ENCODE data around the gene ZNF615.
"Not testable (repeated sequence)": the region's sequence is repeated elsewhere in the genome, so short reads cannot be mapped to it uniquely, and the experiment has no call there.

Gene ZNF615

GRCh38 chr19:51980116-51980736 lies 27.8 kb downstream of the ZNF615 start:
- no peak for DNase-seq

GRCh38 chr19:51978882-51979281 lies 29.1 kb downstream of the ZNF615 start:
- no peak for DNase-seq

GRCh38 chr19:51977346-51977745 lies 30.7 kb downstream of the ZNF615 start:
- no peak for DNase-seq

- no peak for DNase-seq
These were observed 31.2 kb downstream of the ZNF615 start for GRCh38 chr19:51976852-51977251.

DNA sequence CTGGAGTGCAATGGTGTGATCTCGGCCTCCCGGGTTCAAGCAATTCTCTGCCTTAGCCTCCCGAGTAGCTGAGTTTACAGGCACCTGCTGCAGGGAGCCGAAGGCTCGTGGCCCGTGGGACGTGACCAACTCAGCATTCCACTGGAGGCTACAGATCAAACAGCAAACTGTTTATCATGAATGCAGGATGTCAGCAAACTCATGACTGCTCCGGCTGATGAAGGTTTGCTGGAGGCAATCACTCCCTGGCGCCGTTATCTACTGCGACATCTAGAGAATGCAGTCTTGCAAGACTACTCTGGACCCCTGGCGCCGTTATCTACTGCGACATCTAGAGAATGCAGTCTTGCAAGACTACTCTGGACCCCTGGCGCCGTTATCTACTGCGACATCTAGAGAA lies 32.2 kb downstream of the ZNF615 start:
- not testable (repeated sequence) for DNase-seq

DNA sequence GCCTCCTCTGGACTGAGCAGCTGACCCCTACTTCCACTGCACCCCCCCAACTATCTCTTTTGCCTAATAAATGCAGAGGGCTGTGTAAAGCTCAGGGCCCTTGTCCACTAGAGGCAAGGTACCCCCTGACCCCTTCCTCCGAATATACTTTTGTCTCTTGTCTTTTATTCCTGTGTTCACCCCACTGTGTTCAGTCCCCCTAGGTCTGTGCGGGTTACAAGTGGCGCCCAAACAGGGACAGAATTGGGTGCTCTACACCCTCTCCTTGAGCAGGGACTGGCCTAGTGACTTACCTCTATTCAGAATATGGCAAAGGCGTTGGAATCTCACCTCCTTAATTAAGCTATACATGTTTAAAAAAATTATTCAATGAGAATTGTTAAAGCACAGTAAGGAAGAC lies 36.4 kb downstream of the ZNF615 start:
- peak; percentile 9 for DNase-seq

DNA sequence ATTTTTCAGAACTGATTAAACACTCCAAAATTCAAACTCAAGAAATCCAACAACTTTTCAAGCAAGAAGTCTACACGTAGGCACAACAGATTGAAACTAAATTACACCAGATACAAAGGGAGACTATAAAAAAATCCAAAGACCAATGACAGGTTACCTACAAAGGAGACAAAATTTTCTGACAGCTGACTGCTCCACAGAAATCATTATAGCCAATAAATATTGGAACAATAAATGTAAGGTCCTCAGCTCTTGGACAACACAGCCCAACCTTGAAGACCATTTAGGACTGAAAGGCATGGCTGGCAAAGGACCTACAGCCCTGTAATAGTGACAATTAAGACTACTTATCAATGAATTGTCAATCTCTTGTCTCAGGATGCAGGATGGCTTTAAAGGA lies 37.3 kb downstream of the ZNF615 start:
- DNase-seq: no peak

- no peak for DNase-seq
These were observed 42.4 kb downstream of the ZNF615 start for GRCh38 chr19:51965583-51965982.

- not testable (repeated sequence) for DNase-seq
These were observed 47.3 kb downstream of the ZNF615 start for GRCh38 chr19:51960621-51961233.

GRCh38 chr19:51959791-51960190 lies 48.2 kb downstream of the ZNF615 start:
- no peak for DNase-seq

- DNase-seq: not testable (repeated sequence)
These were observed 50.2 kb downstream of the ZNF615 start for GRCh38 chr19:51957846-51958245.

GRCh38 chr19:51948975-51949374 lies 59.0 kb downstream of the ZNF615 start:
- no peak for DNase-seq

DNA sequence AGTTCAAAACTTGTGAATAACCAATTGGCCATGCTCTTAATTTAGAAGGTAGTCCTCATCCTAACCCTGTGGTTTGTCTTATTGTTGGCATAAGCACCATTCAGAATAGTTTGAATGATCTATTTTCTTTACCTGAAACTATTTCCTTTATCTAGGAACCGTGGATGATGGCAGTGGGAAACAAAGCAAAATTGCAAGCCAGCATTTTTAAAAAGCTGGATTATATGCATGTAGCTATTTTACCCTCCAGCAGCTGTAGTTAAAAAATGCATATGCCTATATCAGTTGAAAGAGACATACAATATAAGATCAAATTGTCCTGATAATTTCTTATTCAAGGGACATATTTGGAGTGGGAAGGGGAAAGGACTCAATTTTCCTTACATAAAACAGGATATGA lies 61.4 kb downstream of the ZNF615 start:
- no peak for DNase-seq

- DNase-seq: no peak
These were observed 63.0 kb downstream of the ZNF615 start for GRCh38 chr19:51944798-51945552.
